ENCODE data around the gene IL5.
"Not testable (repeated sequence)": the region's sequence is repeated elsewhere in the genome, so short reads cannot be mapped to it uniquely, and the experiment has no call there.

- not testable (repeated sequence) for TF ChIP-seq POLR2A (IDR thresholded peaks at IDR 0.05; ENCODE audit: low read depth, low read length); CTCF (conservative IDR thresholded peaks at IDR 0.05; ENCODE audit: low read depth, low read length); FOS (IDR thresholded peaks at IDR 0.05; ENCODE audit: low read depth, low read length); RAD21 (IDR thresholded peaks at IDR 0.05; ENCODE audit: low read length); USF2 (IDR thresholded peaks at IDR 0.05; ENCODE audit: low read depth, low read length); MXI1 (IDR thresholded peaks at IDR 0.05; ENCODE audit: borderline replicate concordance, low read depth, low read length); NFE2L2 (IDR thresholded peaks at IDR 0.05; ENCODE audit: low read depth, low read length); CEBPB (IDR thresholded peaks at IDR 0.05; ENCODE audit: low read depth, low read length); RCOR1 (IDR thresholded peaks at IDR 0.05; ENCODE audit: insufficient replicate concordance, low read length); RFX5 (IDR thresholded peaks at IDR 0.05; ENCODE audit: low read depth, low read length)
These were observed 18.4 kb downstream of the IL5 start for GRCh38 chr5:132524877-132525276.

All from IMR-90 (cell line).